RWPE2 (cell line): Measurements from ENCODE around the gene METTL15.
"Not testable (repeated sequence)": the region's sequence is repeated elsewhere in the genome, so short reads cannot be mapped to it uniquely, and the experiment has no call there.

ENCODE experiments used
- ATAC-seq: fragments of 200-7000 bp; cut with Tn5 transposase; 3 replicates; pipeline ENCODE4 v1.9.1; 2021; ENCODE audit warnings: low read depth
- DNase-seq: peaks from one replicate; pipeline ENCODE4 v3.0.0-alpha.2; 2020; ENCODE audit warnings: low spot score
- H3K27ac ChIP-seq: fragments of 450-650 bp; 2 replicates; pipeline ENCODE4 v1.5.1; 2017; ENCODE audit warnings: mild to moderate bottlenecking; ENCODE audit not compliant: poor library complexity, severe bottlenecking
- H3K27me3 ChIP-seq: fragments of 250-450 bp; sonication (Bioruptor Pico); 2 replicates; pipeline ENCODE4 v1.5.1; 2021; ENCODE audit warnings: mild to moderate bottlenecking, moderate library complexity; ENCODE audit not compliant: insufficient read depth, poor library complexity, severe bottlenecking
- H3K36me3 ChIP-seq: fragments of 250-450 bp; sonication (Bioruptor Pico); 2 replicates; pipeline ENCODE4 v1.5.1; 2020; ENCODE audit warnings: low read depth, mild to moderate bottlenecking, moderate library complexity
- H3K4me1 ChIP-seq: fragments of 250-450 bp; sonication (Bioruptor Pico); 2 replicates; pipeline ENCODE4 v1.5.1; 2021; ENCODE audit warnings: mild to moderate bottlenecking, moderate library complexity; ENCODE audit not compliant: insufficient read depth, poor library complexity, severe bottlenecking
- H3K4me3 ChIP-seq: fragments of 250-450 bp; sonication (Bioruptor Pico); 2 replicates; pipeline ENCODE4 v1.5.1; 2021; ENCODE audit warnings: mild to moderate bottlenecking, moderate library complexity; ENCODE audit not compliant: severe bottlenecking
- H3K9me3 ChIP-seq: fragments of 250-450 bp; sonication (Bioruptor Pico); 2 replicates; pipeline ENCODE4 v1.5.1; 2021; ENCODE audit warnings: mild to moderate bottlenecking, moderate library complexity; ENCODE audit not compliant: severe bottlenecking
- TF ChIP-seq, protein P1 (sequence below): fragments of 450-650 bp; IDR thresholded peaks from one replicate; pipeline ENCODE4 v1.5.1; 2017; ENCODE audit warnings: mild to moderate bottlenecking, moderate library complexity; ENCODE audit not compliant: poor library complexity, severe bottlenecking

METTL15 gene

GRCh38 chr11:28269586-28269985, 161.4 kb downstream of the METTL15 start:
- Histone ChIP-seq H3K27ac (no peak overlapping the region), H3K4me3 (no peak overlapping the region), H3K27me3 (no peaks in the 10 kb centered on the region), H3K4me1 (no peaks in the 10 kb centered on the region), H3K9me3 (no peaks in the 10 kb centered on the region), H3K36me3 (no peaks in the 10 kb centered on the region)
- ATAC-seq (no peak), DNase-seq (no peak)
- TF ChIP-seq, protein P1, sequence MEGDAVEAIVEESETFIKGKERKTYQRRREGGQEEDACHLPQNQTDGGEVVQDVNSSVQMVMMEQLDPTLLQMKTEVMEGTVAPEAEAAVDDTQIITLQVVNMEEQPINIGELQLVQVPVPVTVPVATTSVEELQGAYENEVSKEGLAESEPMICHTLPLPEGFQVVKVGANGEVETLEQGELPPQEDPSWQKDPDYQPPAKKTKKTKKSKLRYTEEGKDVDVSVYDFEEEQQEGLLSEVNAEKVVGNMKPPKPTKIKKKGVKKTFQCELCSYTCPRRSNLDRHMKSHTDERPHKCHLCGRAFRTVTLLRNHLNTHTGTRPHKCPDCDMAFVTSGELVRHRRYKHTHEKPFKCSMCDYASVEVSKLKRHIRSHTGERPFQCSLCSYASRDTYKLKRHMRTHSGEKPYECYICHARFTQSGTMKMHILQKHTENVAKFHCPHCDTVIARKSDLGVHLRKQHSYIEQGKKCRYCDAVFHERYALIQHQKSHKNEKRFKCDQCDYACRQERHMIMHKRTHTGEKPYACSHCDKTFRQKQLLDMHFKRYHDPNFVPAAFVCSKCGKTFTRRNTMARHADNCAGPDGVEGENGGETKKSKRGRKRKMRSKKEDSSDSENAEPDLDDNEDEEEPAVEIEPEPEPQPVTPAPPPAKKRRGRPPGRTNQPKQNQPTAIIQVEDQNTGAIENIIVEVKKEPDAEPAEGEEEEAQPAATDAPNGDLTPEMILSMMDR: no peak

GRCh38 chr11:28272247-28272646, 164.1 kb downstream of the METTL15 start:
- H3K27ac ChIP-seq, DNase-seq, H3K9me3 ChIP-seq, H3K4me1 ChIP-seq, H3K36me3 ChIP-seq, H3K4me3 ChIP-seq, ATAC-seq, H3K27me3 ChIP-seq: not testable (repeated sequence)

DNA sequence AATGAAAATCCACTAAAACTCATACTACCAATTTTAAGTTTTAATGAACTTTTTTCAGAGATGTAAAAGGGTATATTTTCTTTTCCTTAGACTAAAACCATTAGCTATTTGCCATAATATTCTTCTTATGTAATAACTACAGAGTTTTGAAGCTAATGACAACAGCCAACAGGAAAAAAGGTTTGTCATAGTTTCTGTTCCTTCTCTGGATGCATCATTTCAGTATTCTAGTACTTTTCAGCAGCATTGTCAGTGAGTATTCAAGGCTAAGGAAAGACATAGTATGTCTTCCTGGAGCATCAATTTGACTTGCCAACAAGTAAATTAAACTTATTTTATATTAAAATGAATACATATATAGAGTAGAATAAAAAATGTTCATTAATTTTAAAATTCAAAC, 166.0 kb downstream of the METTL15 start:
- Histone ChIP-seq H3K27me3 (no peaks in the 10 kb centered on the region), H3K4me3 (no peak overlapping the region), H3K36me3 (no peaks in the 10 kb centered on the region), H3K9me3 (no peaks in the 10 kb centered on the region), H3K27ac (no peak overlapping the region), H3K4me1 (no peaks in the 10 kb centered on the region)
- TF ChIP-seq, protein P1: no peak
- ATAC-seq (no peak), DNase-seq (no peak)

- H3K27me3 ChIP-seq: no peaks in the 10 kb centered on the region
- H3K27ac ChIP-seq: no peak overlapping the region
- TF ChIP-seq, protein P1: no peak
- H3K4me3 ChIP-seq: no peak overlapping the region
- DNase-seq (no peak), ATAC-seq (no peak)
- no peaks in the 10 kb centered on the region; the same call in 1 of the 2 replicates for H3K36me3 ChIP-seq
- no peaks in the 10 kb centered on the region for H3K9me3 ChIP-seq
- H3K4me1 ChIP-seq: no peaks in the 10 kb centered on the region
Observed at GRCh38 chr11:28284196-28284595, 176.0 kb downstream of the METTL15 start.

DNA sequence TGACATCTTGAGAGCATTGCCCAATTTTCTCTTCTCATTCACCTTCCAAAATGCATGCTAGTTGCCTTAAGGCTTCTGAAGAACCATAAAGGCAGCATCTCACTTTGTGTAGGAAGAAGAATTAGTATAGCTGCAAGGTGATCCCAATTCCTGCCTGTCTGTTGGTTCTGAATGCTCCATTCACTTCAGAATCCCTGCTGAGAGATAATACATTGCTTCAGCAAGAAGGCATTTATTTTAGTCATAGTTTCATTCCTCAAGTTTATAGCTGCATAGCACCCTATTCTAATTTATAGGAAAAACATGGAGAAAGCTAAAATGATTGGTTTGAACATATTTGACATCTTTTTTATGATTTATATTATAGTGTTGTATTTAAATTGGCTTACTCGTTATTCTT, 181.3 kb downstream of the METTL15 start:
- TF ChIP-seq, protein P1: no peak
- H3K9me3 ChIP-seq: no peaks in the 10 kb centered on the region
- no peaks in the 10 kb centered on the region for H3K4me1 ChIP-seq
- ATAC-seq (no peak), DNase-seq (no peak)
- no peak overlapping the region for H3K4me3 ChIP-seq
- H3K36me3 ChIP-seq: peaks cover 16% of the 10 kb centered on the region
- no peaks in the 10 kb centered on the region for H3K27me3 ChIP-seq
- H3K27ac ChIP-seq: no peak overlapping the region

- not testable (repeated sequence) for H3K4me1 ChIP-seq, DNase-seq, H3K9me3 ChIP-seq, H3K27me3 ChIP-seq, ATAC-seq, H3K4me3 ChIP-seq, H3K27ac ChIP-seq
- H3K36me3 ChIP-seq: peaks cover 16% of the 10 kb centered on the region
Observed at GRCh38 chr11:28290995-28291394, 182.8 kb downstream of the METTL15 start.
